ENCODE results near the gene STOX1. TPM values are rescaled to one million over a fixed set of nuclear protein-coding genes. Genes with fewer than 3 reads are reported as not detected.

Gene STOX1
- total and polyA plus RNA-seq, 2 of the 13 experiments (the other 11 are each of a cell fraction or from before 2014, with no cell fraction given) = 2.5 to 6.0 TPM

DNA sequence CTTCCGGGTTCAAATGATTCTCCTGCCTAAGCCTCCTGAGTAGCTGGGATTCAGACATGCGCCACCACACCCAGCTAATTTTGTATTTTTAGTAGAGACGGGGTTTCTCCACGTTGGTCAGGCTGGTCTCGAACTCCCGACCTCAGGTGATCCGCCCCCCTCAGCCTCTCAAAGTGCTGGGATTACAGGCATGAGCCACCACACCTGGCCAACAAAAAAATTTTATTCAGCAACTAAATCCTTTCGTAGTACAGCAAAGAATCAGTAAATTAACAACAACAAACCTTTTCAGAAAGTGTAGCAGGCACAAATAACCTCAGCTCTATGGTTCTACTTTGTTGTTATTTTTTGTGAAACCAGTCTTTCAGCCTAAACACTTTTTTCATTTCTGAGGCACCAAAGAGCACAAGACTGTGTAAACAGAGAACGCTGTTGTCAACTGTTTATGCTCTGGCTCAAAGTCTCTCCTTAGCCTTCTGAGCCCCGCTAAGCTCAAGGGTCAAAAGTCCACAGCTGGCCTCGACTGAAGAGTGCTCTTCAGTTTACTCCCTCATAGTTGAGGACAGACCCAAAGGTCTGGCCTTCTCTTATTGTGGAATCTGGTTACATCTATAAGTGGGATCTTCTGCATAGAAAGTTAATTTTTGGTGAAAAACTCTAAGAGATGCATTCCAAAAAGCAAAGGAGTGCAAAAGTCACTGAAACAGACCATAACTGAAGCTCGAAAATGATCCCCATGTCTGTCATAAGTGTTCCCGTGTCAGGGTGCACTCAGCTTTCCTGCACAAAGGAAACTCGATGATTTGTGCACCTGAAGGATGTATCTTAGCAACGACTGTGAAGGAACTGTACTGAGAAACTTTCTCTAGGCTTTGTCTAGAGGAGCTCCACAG, 49.2 kb downstream of the STOX1 start (continued):
- no peak for TF ChIP-seq ZNF296 (CRISPR knock-in tag; conservative IDR thresholded peaks at IDR 0.05)
- no peak; the same call in 1 of the 2 replicates for TF ChIP-seq ZNF615 (CRISPR knock-in tag; IDR thresholded peaks at IDR 0.05; ENCODE audit: borderline replicate concordance)
- no peak for TF ChIP-seq ZZZ3 (CRISPR knock-in tag; IDR thresholded peaks at IDR 0.05; ENCODE audit: borderline replicate concordance)
- TF ChIP-seq NFE2L2 (IDR thresholded peaks at IDR 0.05; ENCODE audit: low read length) = no peak
- TF ChIP-seq ZNF441 (CRISPR knock-in tag; IDR thresholded peaks at IDR 0.05; ENCODE audit: borderline replicate concordance) = peak; percentile 37; the same call in 1 of the 2 replicates
- peak; percentile 74; the same call in 1 of the 2 replicates for TF ChIP-seq TOE1 (CRISPR knock-in tag; IDR thresholded peaks at IDR 0.05)
- TF ChIP-seq, protein P1, sequence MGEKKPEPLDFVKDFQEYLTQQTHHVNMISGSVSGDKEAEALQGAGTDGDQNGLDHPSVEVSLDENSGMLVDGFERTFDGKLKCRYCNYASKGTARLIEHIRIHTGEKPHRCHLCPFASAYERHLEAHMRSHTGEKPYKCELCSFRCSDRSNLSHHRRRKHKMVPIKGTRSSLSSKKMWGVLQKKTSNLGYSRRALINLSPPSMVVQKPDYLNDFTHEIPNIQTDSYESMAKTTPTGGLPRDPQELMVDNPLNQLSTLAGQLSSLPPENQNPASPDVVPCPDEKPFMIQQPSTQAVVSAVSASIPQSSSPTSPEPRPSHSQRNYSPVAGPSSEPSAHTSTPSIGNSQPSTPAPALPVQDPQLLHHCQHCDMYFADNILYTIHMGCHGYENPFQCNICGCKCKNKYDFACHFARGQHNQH (CRISPR knock-in tag; IDR thresholded peaks at IDR 0.05) = peak; percentile 98
- TF ChIP-seq MXD4 (CRISPR knock-in tag; IDR thresholded peaks at IDR 0.05) = 0 out of 2 replicates have a peak, but pooled peaks have one; percentile 56
- TF ChIP-seq ZSCAN20 (CRISPR knock-in tag; IDR thresholded peaks at IDR 0.05; ENCODE audit: borderline replicate concordance) = no peak
- no peak for TF ChIP-seq ZNF530 (CRISPR knock-in tag; IDR thresholded peaks at IDR 0.05; ENCODE audit: low read depth)
- no peak for TF ChIP-seq ZNF180 (CRISPR knock-in tag; IDR thresholded peaks at IDR 0.05; ENCODE audit: borderline replicate concordance, low read depth)
- TF ChIP-seq PRMT3 (CRISPR knock-in tag; IDR thresholded peaks at IDR 0.05; ENCODE audit: borderline replicate concordance, low read depth) = no peak
- peak; percentile 41; the same call in 1 of the 3 replicates for TF ChIP-seq MXI1 (IDR thresholded peaks at IDR 0.05; ENCODE audit: borderline replicate concordance, low read depth, low read length)
- no peak for TF ChIP-seq CBX2 (IDR thresholded peaks at IDR 0.05; ENCODE audit: low read depth, low read length)
- no peak for TF ChIP-seq CBX2 (CRISPR knock-in tag; IDR thresholded peaks at IDR 0.05; ENCODE audit: low read depth)
- TF ChIP-seq KLF12 (CRISPR knock-in tag; IDR thresholded peaks at IDR 0.05; ENCODE audit: borderline replicate concordance) = 0 out of 2 replicates have a peak, but pooled peaks have one; percentile 32
- peak; percentile 98 for TF ChIP-seq FOXJ3 (CRISPR knock-in tag; IDR thresholded peaks at IDR 0.05; ENCODE audit: borderline replicate concordance)
- peak; percentile 64 for TF ChIP-seq CBX1 (IDR thresholded peaks at IDR 0.05; ENCODE audit: low read depth)
- TF ChIP-seq, protein P2, sequence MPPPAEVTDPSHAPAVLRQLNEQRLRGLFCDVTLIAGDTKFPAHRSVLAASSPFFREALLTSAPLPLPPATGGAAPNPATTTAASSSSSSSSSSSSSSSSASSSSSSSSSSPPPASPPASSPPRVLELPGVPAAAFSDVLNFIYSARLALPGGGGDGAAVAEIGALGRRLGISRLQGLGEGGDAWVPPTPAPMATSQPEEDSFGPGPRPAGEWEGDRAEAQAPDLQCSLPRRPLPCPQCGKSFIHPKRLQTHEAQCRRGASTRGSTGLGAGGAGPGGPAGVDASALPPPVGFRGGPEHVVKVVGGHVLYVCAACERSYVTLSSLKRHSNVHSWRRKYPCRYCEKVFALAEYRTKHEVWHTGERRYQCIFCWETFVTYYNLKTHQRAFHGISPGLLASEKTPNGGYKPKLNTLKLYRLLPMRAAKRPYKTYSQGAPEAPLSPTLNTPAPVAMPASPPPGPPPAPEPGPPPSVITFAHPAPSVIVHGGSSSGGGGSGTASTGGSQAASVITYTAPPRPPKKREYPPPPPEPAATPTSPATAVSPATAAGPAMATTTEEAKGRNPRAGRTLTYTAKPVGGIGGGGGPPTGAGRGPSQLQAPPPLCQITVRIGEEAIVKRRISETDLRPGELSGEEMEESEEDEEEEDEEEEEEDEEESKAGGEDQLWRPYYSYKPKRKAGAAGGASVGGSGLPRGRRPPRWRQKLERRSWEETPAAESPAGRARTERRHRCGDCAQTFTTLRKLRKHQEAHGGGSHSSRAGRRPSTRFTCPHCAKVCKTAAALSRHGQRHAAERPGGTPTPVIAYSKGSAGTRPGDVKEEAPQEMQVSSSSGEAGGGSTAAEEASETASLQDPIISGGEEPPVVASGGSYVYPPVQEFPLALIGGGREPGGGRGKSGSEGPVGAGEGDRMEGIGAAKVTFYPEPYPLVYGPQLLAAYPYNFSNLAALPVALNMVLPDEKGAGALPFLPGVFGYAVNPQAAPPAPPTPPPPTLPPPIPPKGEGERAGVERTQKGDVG (CRISPR knock-in tag; IDR thresholded peaks at IDR 0.05; ENCODE audit: borderline replicate concordance) = peak; percentile 26; the same call in 1 of the 2 replicates
- TF ChIP-seq ZNF766 (CRISPR knock-in tag; IDR thresholded peaks at IDR 0.05; ENCODE audit: borderline replicate concordance) = no peak; the same call in 1 of the 2 replicates
- peak; percentile 95 for TF ChIP-seq DPF2 (CRISPR knock-in tag; IDR thresholded peaks at IDR 0.05; ENCODE audit: borderline replicate concordance, low read depth)
- TF ChIP-seq, protein P3, sequence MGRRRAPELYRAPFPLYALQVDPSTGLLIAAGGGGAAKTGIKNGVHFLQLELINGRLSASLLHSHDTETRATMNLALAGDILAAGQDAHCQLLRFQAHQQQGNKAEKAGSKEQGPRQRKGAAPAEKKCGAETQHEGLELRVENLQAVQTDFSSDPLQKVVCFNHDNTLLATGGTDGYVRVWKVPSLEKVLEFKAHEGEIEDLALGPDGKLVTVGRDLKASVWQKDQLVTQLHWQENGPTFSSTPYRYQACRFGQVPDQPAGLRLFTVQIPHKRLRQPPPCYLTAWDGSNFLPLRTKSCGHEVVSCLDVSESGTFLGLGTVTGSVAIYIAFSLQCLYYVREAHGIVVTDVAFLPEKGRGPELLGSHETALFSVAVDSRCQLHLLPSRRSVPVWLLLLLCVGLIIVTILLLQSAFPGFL (CRISPR knock-in tag; IDR thresholded peaks at IDR 0.05) = no peak
